CD4-positive, alpha-beta T cell treated with Interleukin-1 beta for 1 hour (primary cell): ENCODE measurements around the gene M1AP.
A peak's percentile ranks its signal among the peaks of the same experiment; 100 is the strongest.

ENCODE experiments used
- DNase-seq, 2 donors: peaks; one replicate each; pipeline ENCODE4 v3.0.0-alpha.2; 2020 to 2022

Gene M1AP

GRCh38 chr2:74515981-74516633 is 132.0 kb downstream of the M1AP start:
- peak; percentile 78 to 80 for DNase-seq

GRCh38 chr2:74515271-74515980 is 132.7 kb downstream of the M1AP start:
- DNase-seq: no peak

- no peak for DNase-seq
Measured at GRCh38 chr2:74514368-74515270, 133.5 kb downstream of the M1AP start, which contains the start of gene TLX2. TSS of gene TLX2 (plus strand) at chr2:74514450. CDS start at chr2:74514807, 357 bp downstream.

DNA sequence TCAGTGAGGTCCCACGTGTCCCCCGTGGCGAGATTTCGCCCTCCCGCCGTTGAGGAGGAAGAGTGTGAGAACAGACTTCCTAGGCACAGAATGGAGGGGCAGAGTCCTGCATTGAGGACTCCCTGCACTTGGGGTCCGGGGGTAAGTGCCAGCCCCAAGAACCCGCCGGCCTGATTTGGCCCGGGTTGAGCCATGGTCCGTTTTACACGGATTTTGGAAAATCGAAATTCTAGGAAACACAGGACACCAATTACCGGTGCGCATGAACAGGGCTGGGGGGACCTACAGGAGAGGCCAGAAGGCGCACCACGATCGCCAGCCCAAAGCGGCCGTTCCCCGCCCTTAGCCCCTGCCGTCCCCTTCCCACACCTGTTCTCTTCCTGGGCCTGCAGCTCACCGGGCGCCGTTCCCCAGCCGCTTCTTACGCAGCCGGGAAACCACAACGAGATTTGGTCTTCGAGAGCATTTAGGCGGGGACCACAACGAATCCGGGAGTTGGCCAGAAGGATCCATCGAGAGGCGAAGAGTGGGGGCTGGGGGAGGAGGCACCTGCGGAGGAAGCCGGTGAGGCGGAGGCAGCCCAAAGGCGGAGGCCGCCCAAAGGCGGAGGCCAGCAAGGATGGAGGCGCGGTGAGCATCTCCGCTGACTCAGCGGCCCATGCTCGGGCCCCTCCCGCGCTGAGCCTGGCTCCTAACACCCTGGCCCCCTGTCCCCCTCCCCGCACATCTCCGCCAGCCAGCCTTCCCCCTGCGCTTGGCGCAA is 134.3 kb downstream of the M1AP start:
- DNase-seq: no peak

- DNase-seq: no peak
Measured at GRCh38 chr2:74512744-74513604, 135.2 kb downstream of the M1AP start.

DNA sequence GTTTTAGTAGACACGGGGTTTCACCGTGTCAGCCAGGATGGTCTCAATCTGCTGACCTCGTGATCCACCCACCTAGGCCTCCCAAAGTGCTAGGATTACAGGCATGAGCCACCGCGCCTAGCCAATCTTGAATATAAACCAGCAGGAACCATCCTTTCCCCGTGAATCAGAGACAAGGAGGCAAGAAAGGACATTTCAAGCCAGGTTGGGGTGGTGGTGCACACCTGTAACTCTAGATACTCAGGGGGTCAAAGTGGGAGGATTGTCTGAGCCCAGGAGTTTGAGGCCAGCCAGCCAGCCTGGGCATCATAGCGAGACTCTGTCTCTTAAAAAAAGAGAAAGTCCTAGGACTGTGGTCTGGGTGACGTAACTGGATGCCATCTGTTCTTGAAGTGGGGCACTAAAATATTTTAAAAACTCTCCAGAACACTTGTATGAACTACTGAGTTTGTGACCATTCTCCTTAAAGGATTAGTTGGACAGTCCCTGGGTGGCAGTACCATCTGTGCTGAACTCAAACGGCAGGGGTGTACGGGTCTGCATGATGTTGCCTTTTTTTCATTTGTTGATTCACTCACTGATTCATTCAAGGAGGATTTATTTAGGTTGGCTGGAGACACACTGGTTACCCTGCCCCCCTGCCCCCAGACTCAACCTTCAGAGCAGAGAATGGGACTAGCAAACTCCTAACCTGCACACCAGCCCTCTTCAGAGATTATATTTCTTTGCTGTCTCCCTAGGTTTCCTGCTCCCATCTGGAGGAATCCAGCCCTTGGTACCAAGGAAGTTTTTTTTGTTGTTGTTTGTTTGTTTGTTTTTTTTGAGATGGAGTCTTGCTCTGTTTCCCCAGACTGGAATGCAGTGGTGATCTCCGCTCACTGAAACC is 136.8 kb downstream of the M1AP start:
- no peak for DNase-seq

- DNase-seq: no peak
Measured at GRCh38 chr2:74510272-74510671, 137.9 kb downstream of the M1AP start.

DNA sequence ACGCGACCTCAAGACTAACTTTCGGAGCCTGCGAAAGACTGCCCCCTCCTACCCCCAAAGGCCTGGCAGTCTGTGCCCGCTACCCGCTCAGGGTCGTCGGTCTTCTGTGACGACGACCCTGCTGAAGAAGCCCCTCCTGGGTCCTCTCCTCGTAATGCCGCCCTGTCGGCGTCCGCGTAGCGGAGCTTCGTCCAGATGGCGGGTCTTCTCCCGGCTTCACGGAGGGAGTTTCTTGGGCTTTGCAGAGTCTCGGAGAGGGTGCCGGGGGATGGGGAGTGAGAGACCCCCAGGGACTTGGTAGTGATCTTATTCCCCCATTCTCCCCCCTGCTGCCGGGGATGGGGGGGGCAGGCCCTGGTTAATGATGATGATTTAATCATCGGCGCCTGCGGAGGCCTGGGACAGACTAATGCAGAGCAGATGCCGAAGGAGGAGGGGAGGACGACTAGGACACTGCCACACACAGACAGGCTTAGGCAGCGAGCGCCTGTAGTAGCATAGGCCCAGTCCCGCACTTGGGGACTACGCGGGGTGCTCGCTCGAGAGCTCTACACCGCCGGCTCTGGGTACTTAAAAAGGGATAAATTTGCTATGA is 140.1 kb downstream of the M1AP start:
- DNase-seq: no peak
